Activated CD8-positive, alpha-beta T cell treated with anti-CD3 and anti-CD28 coated beads for 36 hours (primary cell): ENCODE measurements around the gene TGFBR1. TPM values are rescaled to one million over a fixed set of nuclear protein-coding genes. Genes with fewer than 3 reads are reported as not detected.
"Not testable (repeated sequence)": the region's sequence is repeated elsewhere in the genome, so short reads cannot be mapped to it uniquely, and the experiment has no call there.

Source experiments
- ATAC-seq: fragments of 200-7000 bp; cut with Tn5 transposase; one replicate; pipeline ENCODE4 v1.10.0; 2021; ENCODE audit warnings: mild to moderate bottlenecking, moderate library complexity
- CTCF ChIA-PET: fragments of 350-600 bp; sonication (Branson Sonifier 250); formaldehyde crosslinking; loops from one replicate; lab custom pipeline; 2021; ENCODE audit warnings: antibody characterized with exemption; lab: Charles Lee
- POLR2A ChIA-PET: fragments of 350-600 bp; sonication (Branson Sonifier 250); formaldehyde crosslinking; loops from one replicate; lab custom pipeline; 2021; ENCODE audit warnings: antibody characterized with exemption; lab: Charles Lee
- DNase-seq: peaks from one replicate; pipeline ENCODE4 v3.0.0-alpha.2; 2020
- H3K27ac Mint-ChIP-seq: one replicate; pipeline ENCODE4 v1.8.0; 2021; ENCODE audit warnings: mild to moderate bottlenecking, mixed read lengths
- H3K27me3 Mint-ChIP-seq: one replicate; pipeline ENCODE4 v1.8.0; 2021; ENCODE audit warnings: mixed read lengths
- H3K36me3 Mint-ChIP-seq: one replicate; pipeline ENCODE4 v1.8.0; 2021; ENCODE audit warnings: low read depth, mixed read lengths
- H3K4me1 Mint-ChIP-seq: one replicate; pipeline ENCODE4 v1.8.0; 2021; ENCODE audit warnings: low read depth, mixed read lengths
- H3K4me3 Mint-ChIP-seq: one replicate; pipeline ENCODE4 v1.8.0; 2021; ENCODE audit warnings: mild to moderate bottlenecking, moderate library complexity, mixed read lengths
- H3K9me3 Mint-ChIP-seq: one replicate; pipeline ENCODE4 v1.8.0; 2021; ENCODE audit warnings: mixed read lengths
- CTCF ChIP-seq: fragments of 200-600 bp; IDR thresholded peaks from one replicate; pipeline ENCODE4 v1.8.0; 2022; ENCODE audit warnings: antibody characterized with exemption, mild to moderate bottlenecking
- intact Hi-C: fragments of 100-400 bp; cut with micrococcal nuclease; formaldehyde crosslinking; loops from one replicate; pipeline ENCODE4 v1.10.0; 2022
- total RNA-seq, 2 experiments: library from RNA; stranded (reverse); gene quantifications; one replicate each; pipeline ENCODE4 v1.2.3, GENCODE V29; 2021

Gene TGFBR1
- total RNA-seq, 2 experiments from 2014 or later: 34.3 to 36.5 TPM

GRCh38 chr9:99190597-99191283, 85.8 kb downstream of the TGFBR1 start:
- intact Hi-C loops: no loop called here
- H3K4me3 Mint-ChIP-seq: no peak overlapping the region
- H3K4me1 Mint-ChIP-seq: peaks cover 10% of the 10 kb centered on the region
- H3K36me3 Mint-ChIP-seq: no peaks in the 10 kb centered on the region
- no peaks in the 10 kb centered on the region for H3K9me3 Mint-ChIP-seq
- POLR2A ChIA-PET: no interaction called here
- H3K27me3 Mint-ChIP-seq: peaks cover 8% of the 10 kb centered on the region
- no peak overlapping the region for H3K27ac Mint-ChIP-seq
- CTCF ChIA-PET: interaction anchor here (1.2 kb wide), 1 partner anchor 41 kb away, joined by 4 read pairs; no protein-coding TSS in a partner anchor
- DNase-seq: no peak
- no peak for TF ChIP-seq CTCF
- ATAC-seq: no peak

GRCh38 chr9:99192786-99193465, 88.0 kb downstream of the TGFBR1 start:
- Mint-ChIP-seq H3K27me3 (peaks cover 9% of the 10 kb centered on the region), H3K27ac (no peak overlapping the region), H3K4me1 (peaks cover 13% of the 10 kb centered on the region), H3K36me3 (no peaks in the 10 kb centered on the region), H3K9me3 (peaks cover 3% of the 10 kb centered on the region), H3K4me3 (no peak overlapping the region)
- intact Hi-C loops: no loop called here
- no peak for TF ChIP-seq CTCF
- ATAC-seq (peak; percentile 48), DNase-seq (no peak)
- ChIA-PET POLR2A (no interaction called here), CTCF (interaction anchor here (1.0 to 5.3 kb wide), 4 partner anchors 8 to 39 kb away, joined by 3 to 32 read pairs (median 4); no protein-coding TSS in a partner anchor)

- TF ChIP-seq CTCF: no peak
- H3K4me1 Mint-ChIP-seq: peaks cover 13% of the 10 kb centered on the region
- intact Hi-C loops: no loop called here
- peaks cover 7% of the 10 kb centered on the region for H3K27me3 Mint-ChIP-seq
- no peak overlapping the region for H3K4me3 Mint-ChIP-seq
- H3K27ac Mint-ChIP-seq: no peak overlapping the region
- peak; percentile 51 for ATAC-seq
- ChIA-PET POLR2A (no interaction called here), CTCF (interaction anchor here (1.0 to 5.3 kb wide), 4 partner anchors 8 to 38 kb away, joined by 3 to 32 read pairs (median 4); no protein-coding TSS in a partner anchor)
- DNase-seq: no peak
- no peaks in the 10 kb centered on the region for H3K36me3 Mint-ChIP-seq
- peaks cover 3% of the 10 kb centered on the region for H3K9me3 Mint-ChIP-seq
Observed at GRCh38 chr9:99193466-99193821, 88.5 kb downstream of the TGFBR1 start.

GRCh38 chr9:99196484-99196883, 91.6 kb downstream of the TGFBR1 start:
- not testable (repeated sequence) for H3K27ac Mint-ChIP-seq, H3K27me3 Mint-ChIP-seq
- POLR2A ChIA-PET: interaction anchor here (1.1 to 1.2 kb wide), 2 partner anchors 10 to 22 kb away, joined by 3 to 4 read pairs; no protein-coding TSS in a partner anchor

GRCh38 chr9:99197124-99197630, 92.3 kb downstream of the TGFBR1 start:
- Mint-ChIP-seq H3K4me3 (no peak overlapping the region), H3K9me3 (peaks cover 3% of the 10 kb centered on the region), H3K27me3 (peaks cover 7% of the 10 kb centered on the region), H3K36me3 (no peaks in the 10 kb centered on the region), H3K4me1 (peaks cover 13% of the 10 kb centered on the region), H3K27ac (no peak overlapping the region)
- DNase-seq (no peak), ATAC-seq (no peak)
- no peak for TF ChIP-seq CTCF
- intact Hi-C loops: no loop called here
- ChIA-PET CTCF (interaction anchor here (0.5 to 5.3 kb wide), 8 partner anchors 8 to 35 kb away, joined by 3 to 32 read pairs (median 6); partner anchors contain the start of genes ALG2 and SEC61B), POLR2A (interaction anchor here (0.5 to 1.2 kb wide), 3 partner anchors 15 to 24 kb away, joined by 3 to 4 read pairs (median 3); partner anchors contain the start of genes ALG2 and SEC61B)

More at GRCh38 chr9:99196484-99196883, 91.6 kb downstream of the TGFBR1 start:
- ATAC-seq, H3K4me3 Mint-ChIP-seq, H3K9me3 Mint-ChIP-seq, DNase-seq, intact Hi-C loops, H3K36me3 Mint-ChIP-seq: not testable (repeated sequence)
- CTCF ChIA-PET: interaction anchor here (0.7 to 5.3 kb wide), 6 partner anchors 8 to 35 kb away, joined by 3 to 32 read pairs (median 6); partner anchors contain the start of genes ALG2 and SEC61B
- peaks cover 13% of the 10 kb centered on the region for H3K4me1 Mint-ChIP-seq
